ENCODE measurements around the gene UPF2.
A peak's percentile ranks its signal among the peaks of the same experiment; 100 is the strongest.

Gene UPF2

GRCh38 chr10:11958956-11959355 lies 83.7 kb downstream of the UPF2 start:
- no peak for DNase-seq

GRCh38 chr10:11951695-11952094 lies 90.9 kb downstream of the UPF2 start:
- no peak for DNase-seq

GRCh38 chr10:11950325-11951018 lies 92.1 kb downstream of the UPF2 start:
- DNase-seq = no peak

GRCh38 chr10:11949152-11949551 lies 93.5 kb downstream of the UPF2 start:
- no peak for DNase-seq

- no peak for DNase-seq
Observed at GRCh38 chr10:11946652-11947051, 96.0 kb downstream of the UPF2 start.

- DNase-seq = no peak
Observed at GRCh38 chr10:11936389-11937152, 106.0 kb downstream of the UPF2 start.

GRCh38 chr10:11934262-11934661 lies 108.3 kb downstream of the UPF2 start:
- no peak for DNase-seq

- no peak for DNase-seq
Observed at GRCh38 chr10:11933577-11934223, 108.9 kb downstream of the UPF2 start.

GRCh38 chr10:11931038-11931437 lies 111.6 kb downstream of the UPF2 start:
- DNase-seq = no peak

GRCh38 chr10:11930312-11930978 lies 112.2 kb downstream of the UPF2 start:
- peak in 1 of 5 experiments; percentile 51 for DNase-seq

GRCh38 chr10:11927746-11928145 lies 114.9 kb downstream of the UPF2 start:
- DNase-seq = no peak

- no peak for DNase-seq
Observed at GRCh38 chr10:11921800-11922392, 120.7 kb downstream of the UPF2 start.

GRCh38 chr10:11919271-11919670 lies 123.3 kb downstream of the UPF2 start:
- DNase-seq = no peak

GRCh38 chr10:11918384-11918783 lies 124.2 kb downstream of the UPF2 start:
- DNase-seq = no peak

GRCh38 chr10:11913079-11913641 lies 129.4 kb downstream of the UPF2 start:
- no peak for DNase-seq

- DNase-seq = no peak
Observed at GRCh38 chr10:11910102-11910501, 132.5 kb downstream of the UPF2 start.

GRCh38 chr10:11909618-11910017 lies 133.0 kb downstream of the UPF2 start:
- DNase-seq = no peak

GRCh38 chr10:11908991-11909390 lies 133.6 kb downstream of the UPF2 start:
- DNase-seq = no peak

GRCh38 chr10:11908536-11908935 lies 134.1 kb downstream of the UPF2 start:
- no peak for DNase-seq

GRCh38 chr10:11907914-11908313 lies 134.7 kb downstream of the UPF2 start:
- DNase-seq = no peak

- DNase-seq = peak in 1 of 5 experiments; percentile 42
Observed at GRCh38 chr10:11906714-11907113, 135.9 kb downstream of the UPF2 start.

GRCh38 chr10:11902646-11903045 lies 140.0 kb downstream of the UPF2 start:
- DNase-seq = no peak
